GM18951 (cell line): ENCODE results near the gene PGRMC2.

ENCODE experiments used
- POLR2A ChIP-seq: IDR thresholded peaks from 4 replicates; pipeline ENCODE4 v1.6.1; 2011; ENCODE audit warnings: mild to moderate bottlenecking; ENCODE audit not compliant: insufficient read length, insufficient read depth; ENCODE audit errors: extremely low read depth
- in situ Hi-C: fragments of 300-500 bp; cut with MboI; formaldehyde crosslinking; loops from one replicate; pipeline ENCODE4 v1.12.0; 2022; ENCODE audit warnings: low sequenced_read_pairs, mixed read lengths, inconsistent platforms; ENCODE audit not compliant: unreplicated experiment

Gene PGRMC2

DNA sequence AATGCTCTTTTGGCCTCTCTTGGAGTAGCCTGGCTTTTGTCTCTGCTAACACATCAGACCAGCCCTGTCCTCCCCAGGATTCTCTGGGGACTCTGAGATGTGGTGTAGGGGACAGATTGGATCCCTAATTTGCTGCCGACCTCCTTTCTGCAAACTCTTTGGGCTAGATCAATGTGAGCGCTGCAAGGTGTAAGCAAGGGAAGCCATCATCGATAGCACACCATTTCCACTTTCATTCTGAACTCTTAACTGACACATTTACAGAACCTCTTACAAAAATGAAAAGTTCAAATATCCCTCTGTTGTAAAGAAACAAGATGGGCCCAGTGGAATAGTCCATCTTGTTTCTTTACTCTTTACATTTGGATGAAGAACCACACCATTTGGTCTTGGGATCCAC, 46.6 kb downstream of the PGRMC2 start:
- in situ Hi-C loops: no loop called here
- TF ChIP-seq POLR2A: no peak

DNA sequence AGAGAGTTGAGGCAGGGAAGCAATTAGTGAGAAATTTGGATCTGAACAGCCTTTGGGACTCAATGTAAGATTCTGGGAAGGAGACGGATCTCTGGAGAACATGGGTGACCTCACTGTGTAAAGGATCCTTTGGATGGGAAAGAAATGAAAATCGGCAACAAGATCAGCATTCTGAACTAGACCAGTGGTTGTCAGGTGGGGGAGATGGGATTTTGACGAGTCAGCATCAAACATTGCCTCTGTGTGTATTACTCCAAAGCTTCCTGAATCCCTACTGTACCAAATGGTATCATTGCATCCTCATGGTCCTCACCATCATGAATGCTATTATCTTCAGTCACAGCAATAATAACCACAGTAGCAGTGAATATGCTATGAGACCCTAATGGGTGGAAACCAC, 52.8 kb downstream of the PGRMC2 start:
- TF ChIP-seq POLR2A: no peak
- in situ Hi-C loops: no loop called here

DNA sequence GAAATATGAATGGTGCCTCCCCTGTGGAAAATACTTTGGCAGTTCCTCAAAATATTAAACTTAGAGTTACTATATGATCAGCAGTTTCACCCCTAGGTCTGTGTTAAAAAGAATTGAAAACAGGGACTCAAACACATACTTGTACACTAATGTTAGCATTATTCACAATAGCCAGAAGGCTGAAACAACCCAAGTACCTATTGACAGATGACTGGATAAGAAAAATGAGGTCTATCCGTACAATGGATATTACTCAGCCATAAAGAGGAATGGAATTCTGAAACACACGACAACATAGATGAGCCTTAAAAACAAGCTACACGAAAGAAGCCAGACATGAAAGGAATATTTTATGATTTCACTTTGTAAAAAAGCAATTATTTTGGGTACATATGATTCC, 54.9 kb downstream of the PGRMC2 start:
- in situ Hi-C loops: no loop called here
- no peak for TF ChIP-seq POLR2A

DNA sequence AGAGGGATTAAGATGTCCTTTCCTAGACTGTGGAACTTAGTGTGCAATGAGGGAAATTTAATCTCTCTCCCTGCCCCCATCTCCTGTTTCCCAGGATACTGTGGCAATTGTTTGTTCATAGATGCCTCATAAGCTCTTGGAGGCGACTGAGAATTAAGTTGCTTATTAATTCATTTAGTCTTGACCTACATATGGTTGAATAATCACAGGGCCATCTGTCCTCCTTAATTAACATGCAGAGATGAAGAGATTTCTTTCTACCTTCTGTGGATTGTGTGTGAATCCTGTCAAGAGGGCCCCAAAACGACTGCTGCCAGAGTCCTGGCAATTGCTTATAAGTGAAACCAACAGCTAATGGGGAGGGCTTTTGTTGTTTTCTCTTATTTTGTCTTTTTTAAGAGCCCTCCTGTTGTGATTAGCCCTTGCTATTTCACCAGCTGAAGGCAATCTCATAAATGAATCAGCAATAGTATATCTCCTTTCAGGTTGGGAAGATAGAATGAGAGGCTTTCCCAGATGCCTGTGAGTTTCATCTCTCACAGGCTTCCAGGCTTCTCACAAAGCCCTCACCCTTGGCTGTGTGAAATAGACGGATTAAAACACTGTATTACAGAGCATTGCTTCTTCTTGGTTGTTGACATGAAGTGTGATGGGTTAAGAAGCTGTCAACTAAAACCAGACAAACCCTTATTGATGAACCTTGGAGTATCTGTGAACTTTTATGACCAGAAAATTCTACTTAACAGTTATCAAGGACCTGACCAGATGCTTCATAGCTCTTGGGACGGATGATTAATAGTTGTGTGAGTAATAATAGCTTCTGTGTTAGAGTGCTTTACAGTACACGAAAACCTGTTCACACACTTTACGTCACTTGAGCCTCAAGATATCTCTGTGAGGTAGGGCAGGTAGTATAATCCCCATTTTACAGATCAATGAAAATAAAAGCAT, 58.5 kb downstream of the PGRMC2 start:
- in situ Hi-C loops: no loop called here

DNA sequence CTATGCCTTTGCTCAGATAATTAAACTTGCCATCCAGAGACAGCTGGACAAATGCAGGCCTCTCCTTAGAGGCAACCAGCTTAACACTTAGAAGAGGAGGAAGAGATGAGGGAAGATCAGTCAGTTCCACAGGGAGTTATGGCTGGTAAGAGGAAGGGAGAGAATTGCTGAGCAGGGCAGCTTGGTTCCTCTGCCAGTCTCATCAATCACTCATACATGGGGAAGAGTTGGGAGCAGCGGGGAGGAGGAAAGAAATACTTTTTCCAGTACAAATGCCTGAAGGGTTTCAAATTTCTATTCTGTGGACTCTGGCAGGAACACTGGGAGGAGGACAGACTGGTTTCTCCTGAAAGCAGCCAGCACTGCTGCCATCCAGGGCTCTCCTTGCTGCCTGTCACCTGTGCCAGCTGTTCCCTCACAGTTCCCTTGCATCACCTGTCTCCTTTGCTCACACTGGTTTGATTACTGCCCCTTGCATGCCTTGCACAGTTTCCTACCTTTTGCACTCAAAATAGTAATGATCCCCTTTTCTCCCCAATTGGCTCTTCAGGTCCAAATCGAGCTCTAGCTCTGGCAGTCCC, 59.5 kb downstream of the PGRMC2 start:
- TF ChIP-seq POLR2A: no peak
- in situ Hi-C loops: no loop called here

More for the DNA sequence above, 58.5 kb downstream of the PGRMC2 start:
- TF ChIP-seq POLR2A: no peak

DNA sequence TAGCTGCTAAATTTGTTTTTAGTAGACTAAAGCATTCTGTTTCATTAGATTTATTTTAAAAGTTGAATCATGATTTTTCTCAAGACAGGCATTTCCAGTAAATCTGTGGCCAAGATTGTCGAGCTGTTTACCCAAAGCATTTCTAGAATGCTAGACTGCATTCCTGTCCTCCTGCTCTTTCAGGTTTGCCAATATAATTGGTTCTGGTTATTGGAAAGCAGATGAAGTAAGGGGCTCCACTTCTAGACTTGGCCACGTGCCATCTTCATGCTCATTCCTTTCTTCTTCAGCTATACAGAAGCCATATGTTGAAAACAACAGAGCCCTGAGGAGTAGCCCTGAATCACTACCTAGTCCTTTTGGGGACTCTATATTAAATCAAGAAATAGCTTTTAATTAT, 62.5 kb downstream of the PGRMC2 start:
- in situ Hi-C loops: no loop called here
- TF ChIP-seq POLR2A: no peak

DNA sequence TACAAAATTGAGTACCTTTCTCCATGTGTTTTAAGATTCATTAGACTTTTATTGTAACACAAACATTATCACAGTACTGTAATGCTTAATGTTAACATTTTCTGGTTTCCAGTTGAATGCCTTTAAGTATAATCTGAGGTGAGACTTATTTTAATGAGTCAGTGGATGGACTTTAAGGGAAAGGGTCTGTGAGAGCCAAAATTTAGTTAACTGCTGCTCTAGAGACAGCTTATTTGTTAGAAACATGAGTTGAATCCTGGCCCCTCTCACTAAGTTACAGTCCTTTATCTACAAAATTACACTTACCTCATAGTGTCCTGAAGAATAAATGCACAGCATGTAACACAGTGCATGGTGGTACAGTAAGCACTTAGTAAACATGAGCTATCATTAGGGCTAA, 66.0 kb downstream of the PGRMC2 start:
- in situ Hi-C loops: no loop called here
- TF ChIP-seq POLR2A: no peak

DNA sequence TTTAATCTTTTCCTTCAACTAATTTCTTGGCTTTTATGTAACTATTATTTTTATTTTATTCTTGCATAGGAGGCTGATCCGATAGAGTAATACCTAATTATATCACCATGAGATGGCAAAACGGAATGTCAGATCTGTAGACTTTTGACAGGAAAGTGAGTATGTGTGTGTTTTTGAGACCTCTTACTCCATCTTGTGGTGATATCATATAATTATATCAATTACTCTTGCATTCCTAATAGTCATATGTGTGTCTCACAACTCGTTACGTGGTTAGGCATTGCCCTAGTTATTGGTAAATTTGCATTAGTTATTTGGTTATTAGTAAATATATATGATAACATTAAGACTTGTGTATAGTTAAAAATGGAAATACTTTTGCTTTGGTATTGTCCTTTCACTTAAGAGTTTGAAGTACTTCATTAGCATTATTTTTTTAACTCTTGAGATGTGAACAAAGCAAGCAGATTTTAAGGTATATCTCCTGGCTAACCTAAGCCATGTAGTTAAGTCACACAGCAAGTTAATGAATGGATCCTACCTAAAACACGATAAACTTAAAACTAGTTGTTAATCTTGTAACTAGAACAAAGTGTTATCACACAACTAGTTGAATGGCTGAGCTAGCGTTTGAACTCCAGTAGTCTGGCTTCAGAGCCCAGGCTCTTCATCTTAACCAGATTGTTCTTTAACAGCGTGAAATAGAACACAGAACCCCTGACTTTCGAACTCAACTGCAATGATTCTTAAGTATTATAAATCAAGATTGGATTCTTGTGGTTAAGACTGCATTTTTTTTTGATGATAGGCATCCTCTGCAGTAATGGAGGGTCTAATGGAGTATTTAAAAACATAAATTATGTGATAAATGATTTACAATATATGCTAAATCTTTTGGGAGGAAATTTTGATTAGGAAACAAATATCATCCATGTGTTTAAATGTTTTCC, 67.1 kb downstream of the PGRMC2 start:
- in situ Hi-C loops: no loop called here
- no peak for TF ChIP-seq POLR2A
